A549 treated with Hydrocortisone at 1 μM for 4 hours (cell line): ENCODE results near the gene HMSD. TPM values are rescaled to one million over a fixed set of nuclear protein-coding genes. Genes with fewer than 3 reads are reported as not detected.

ENCODE experiments used
- total RNA-seq: library from RNA; stranded (reverse); fragments of 200-300 nt; extraction: Qiagen RNA extraction; gene quantifications from 5 replicates; pipeline ENCODE4 v1.2.3, GENCODE V29; 2022

Gene HMSD
- 0.38 to 4.0 TPM (median 0.59 TPM) in 4 of 5 replicates, not detected in the other for total RNA-seq

DNA sequence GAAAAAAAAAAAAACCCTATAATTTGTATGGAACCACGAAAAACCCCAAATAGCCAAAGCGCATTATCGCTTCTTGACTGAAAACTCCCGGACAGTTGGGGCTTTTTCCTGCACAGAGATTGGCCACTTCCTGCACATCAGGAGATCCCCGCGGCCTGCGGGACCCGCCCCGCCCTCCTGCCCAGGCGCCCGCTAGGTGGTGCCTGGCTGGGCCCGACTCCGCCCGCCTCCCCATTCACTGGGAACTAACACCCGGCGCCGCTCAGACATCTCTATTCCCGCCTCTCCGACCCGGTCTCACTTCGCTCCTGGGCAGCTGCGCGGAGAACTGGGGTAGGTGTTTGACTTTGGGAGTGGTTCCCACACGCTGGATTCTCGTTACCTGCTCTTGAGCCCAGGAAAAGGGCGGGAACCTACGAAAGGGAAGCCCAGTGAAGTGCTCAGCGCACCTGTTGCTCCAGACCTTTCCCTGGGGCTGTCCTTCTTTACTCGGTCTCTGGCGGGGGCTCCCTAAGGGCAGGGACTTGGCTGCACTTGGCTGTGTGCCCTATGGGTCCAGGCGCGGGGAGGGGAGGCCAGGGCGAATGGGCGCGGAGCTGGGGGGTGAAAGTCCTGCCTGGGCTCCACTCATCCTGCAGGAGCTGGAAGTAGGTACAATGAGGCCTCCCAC lies at the start of gene HMSD:
HMSD (plus strand) TSS at position 234 of the 670 bp plus-strand sequence. CDS start 4,155 bp downstream, outside the sequence.

GRCh38 chr18:63907664-63908063 lies 41.4 kb upstream of the HMSD start, which contains the start of gene SERPINB10:
Gene SERPINB10, plus strand, starts transcription at chr18:63907958. Its CDS starts 7,553 bp downstream, at chr18:63915511.

GRCh38 chr18:63969942-63970808 lies 21.1 kb downstream of the HMSD start, which contains the start of gene SERPINB8:
Gene SERPINB8, plus strand, starts transcription at chr18:63970081. Its CDS starts 8,228 bp downstream, at chr18:63978309.

Other genes with a start within 250 kb of the HMSD start
- 0.07 TPM in 1 of 5 replicates, not detected in the others for gene SERPINB11, start 246.3 kb upstream of the HMSD start, total RNA-seq
- gene SERPINB7, start 173.9 kb upstream of the HMSD start, total RNA-seq = 1.3 to 3.3 TPM (median 2.2 TPM) in 5 replicates
- gene SERPINB2, start 61.6 kb upstream of the HMSD start, total RNA-seq = 0.07 to 0.12 TPM (median 0.07 TPM) in 3 of 5 replicates, not detected in the others
- not detected in 5 replicates for gene SERPINB10, start 41.3 kb upstream of the HMSD start, total RNA-seq
- 9.2 to 11.4 TPM (median 9.3 TPM) in 5 replicates for gene SERPINB8, start 20.8 kb downstream of the HMSD start, total RNA-seq
- gene LINC00305, start 199.8 kb downstream of the HMSD start, total RNA-seq = not detected in 5 replicates